Activated T-cell treated with anti-CD3 and anti-CD28 coated beads, Interleukin-2, amount 50 U/mL, for 1 hour (primary cell): Measurements from ENCODE around the gene SLC17A1.

Experiments
- DNase-seq: peaks from one replicate; pipeline ENCODE4 v3.0.0-alpha.2; 2020

Gene SLC17A1

GRCh38 chr6:25831532-25832306 is at the start of gene SLC17A1:
SLC17A1 (minus strand) TSS chr6:25832052; CDS start chr6:25830557, 1,495 bp downstream.
- no peak for DNase-seq

GRCh38 chr6:25880601-25881000 is 48.7 kb upstream of the SLC17A1 start:
- no peak for DNase-seq

- DNase-seq: no peak
These were observed 47.0 kb upstream of the SLC17A1 start for GRCh38 chr6:25878721-25879322.

- no peak for DNase-seq
These were observed 44.2 kb upstream of the SLC17A1 start for GRCh38 chr6:25875926-25876602.

- DNase-seq: no peak
These were observed 43.7 kb upstream of the SLC17A1 start for GRCh38 chr6:25875563-25875905.

- no peak for DNase-seq
These were observed 43.1 kb upstream of the SLC17A1 start for GRCh38 chr6:25874822-25875562.

- DNase-seq: no peak
These were observed 42.3 kb upstream of the SLC17A1 start, which contains the start of gene SLC17A3 for GRCh38 chr6:25874118-25874517. SLC17A3 (minus strand) TSS chr6:25874243; CDS start chr6:25868387, 5,856 bp downstream.

- peak; percentile 19 for DNase-seq
These were observed 41.0 kb upstream of the SLC17A1 start for GRCh38 chr6:25872814-25873213.

GRCh38 chr6:25869840-25870239 is 38.0 kb upstream of the SLC17A1 start:
- DNase-seq: no peak

- DNase-seq: no peak
These were observed 36.8 kb upstream of the SLC17A1 start for GRCh38 chr6:25868436-25869183.

GRCh38 chr6:25866011-25866410 is 34.2 kb upstream of the SLC17A1 start:
- no peak for DNase-seq

GRCh38 chr6:25863360-25863759 is 31.5 kb upstream of the SLC17A1 start:
- DNase-seq: no peak

GRCh38 chr6:25862199-25862598 is 30.3 kb upstream of the SLC17A1 start:
- no peak for DNase-seq

GRCh38 chr6:25852756-25853155 is 20.9 kb upstream of the SLC17A1 start:
- no peak for DNase-seq

- no peak for DNase-seq
These were observed 20.1 kb upstream of the SLC17A1 start for GRCh38 chr6:25851961-25852360.

GRCh38 chr6:25844518-25844917 is 12.7 kb upstream of the SLC17A1 start:
- DNase-seq: no peak

- DNase-seq: no peak
These were observed 10.7 kb upstream of the SLC17A1 start for GRCh38 chr6:25842526-25842925.

GRCh38 chr6:25835442-25836283 is 3.8 kb upstream of the SLC17A1 start:
- no peak for DNase-seq

GRCh38 chr6:25834950-25835349 is 3.1 kb upstream of the SLC17A1 start:
- no peak for DNase-seq

- DNase-seq: no peak
These were observed 1.3 kb upstream of the SLC17A1 start for GRCh38 chr6:25833136-25833535.

- no peak for DNase-seq
These were observed 818 bp upstream of the SLC17A1 start for GRCh38 chr6:25832670-25833069.

- DNase-seq: no peak
These were observed 433 bp upstream of the SLC17A1 start for GRCh38 chr6:25832307-25832662.
